Brain microvascular endothelial cell (primary cell): ENCODE data around the gene KIAA2012.

Experiments used
- DNase-seq: peaks from one replicate; pipeline ENCODE4 v3.0.0-alpha.2; 2020
- H3K27ac ChIP-seq: fragments of 250-450 bp; sonication (Bioruptor Pico); 2 replicates; pipeline ENCODE4 v1.5.1; 2020; ENCODE audit warnings: mild to moderate bottlenecking, moderate library complexity
- H3K27me3 ChIP-seq: fragments of 250-450 bp; sonication (Bioruptor Pico); replicated peaks from 2 replicates; pipeline ENCODE4 v1.5.1; 2020; ENCODE audit warnings: mild to moderate bottlenecking
- H3K36me3 ChIP-seq: fragments of 250-450 bp; sonication (Bioruptor Pico); replicated peaks from 2 replicates; pipeline ENCODE4 v1.5.1; 2020; ENCODE audit warnings: mild to moderate bottlenecking
- H3K4me3 ChIP-seq: 2 replicates; pipeline ENCODE4 v1.5.1; 2011; ENCODE audit warnings: low read depth, mild to moderate bottlenecking, control low read depth, low read length, moderate library complexity
- in situ Hi-C: cut with HindIII; loops from 2 replicates; pipeline ENCODE4 v1.10.0; 2017; ENCODE audit warnings: low sequenced_read_pairs, low pct_ligation_motif_present
- TF ChIP-seq, protein P1 (sequence below): IDR thresholded peaks from 2 replicates; pipeline ENCODE4 v1.5.1; 2011; ENCODE audit warnings: low read depth, mild to moderate bottlenecking, moderate library complexity, low read length, control low read depth, inconsistent platforms; ENCODE audit errors: missing control alignments

KIAA2012 gene

DNA sequence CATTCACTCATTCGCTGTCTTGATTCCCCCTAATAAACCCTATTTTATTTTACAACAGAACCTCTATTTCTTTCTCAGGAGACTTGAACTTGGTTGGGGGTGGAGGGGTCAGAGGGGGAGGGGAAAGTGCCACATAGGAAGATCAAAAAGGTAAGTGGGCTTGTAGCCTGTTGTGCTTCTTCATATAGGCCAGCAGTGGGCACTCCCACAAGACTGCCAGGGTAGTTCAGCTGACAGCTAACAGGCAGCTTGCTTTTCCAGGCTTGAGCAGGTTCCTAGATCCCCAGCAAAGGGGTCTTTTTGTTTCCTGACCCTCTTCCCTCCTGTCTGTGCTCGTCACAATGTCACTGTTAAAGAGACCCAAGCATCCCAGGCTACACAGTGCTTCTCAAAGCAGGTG, 829 bp upstream of the KIAA2012 start:
- Histone ChIP-seq H3K27me3 (no peaks in the 10 kb centered on the region), H3K27ac (no peak overlapping the region), H3K36me3 (no peaks in the 10 kb centered on the region), H3K4me3 (no peak overlapping the region)
- TF ChIP-seq, protein P1, sequence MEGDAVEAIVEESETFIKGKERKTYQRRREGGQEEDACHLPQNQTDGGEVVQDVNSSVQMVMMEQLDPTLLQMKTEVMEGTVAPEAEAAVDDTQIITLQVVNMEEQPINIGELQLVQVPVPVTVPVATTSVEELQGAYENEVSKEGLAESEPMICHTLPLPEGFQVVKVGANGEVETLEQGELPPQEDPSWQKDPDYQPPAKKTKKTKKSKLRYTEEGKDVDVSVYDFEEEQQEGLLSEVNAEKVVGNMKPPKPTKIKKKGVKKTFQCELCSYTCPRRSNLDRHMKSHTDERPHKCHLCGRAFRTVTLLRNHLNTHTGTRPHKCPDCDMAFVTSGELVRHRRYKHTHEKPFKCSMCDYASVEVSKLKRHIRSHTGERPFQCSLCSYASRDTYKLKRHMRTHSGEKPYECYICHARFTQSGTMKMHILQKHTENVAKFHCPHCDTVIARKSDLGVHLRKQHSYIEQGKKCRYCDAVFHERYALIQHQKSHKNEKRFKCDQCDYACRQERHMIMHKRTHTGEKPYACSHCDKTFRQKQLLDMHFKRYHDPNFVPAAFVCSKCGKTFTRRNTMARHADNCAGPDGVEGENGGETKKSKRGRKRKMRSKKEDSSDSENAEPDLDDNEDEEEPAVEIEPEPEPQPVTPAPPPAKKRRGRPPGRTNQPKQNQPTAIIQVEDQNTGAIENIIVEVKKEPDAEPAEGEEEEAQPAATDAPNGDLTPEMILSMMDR: peak; percentile 49
- in situ Hi-C loops: no loop called here
- DNase-seq: no peak

DNA sequence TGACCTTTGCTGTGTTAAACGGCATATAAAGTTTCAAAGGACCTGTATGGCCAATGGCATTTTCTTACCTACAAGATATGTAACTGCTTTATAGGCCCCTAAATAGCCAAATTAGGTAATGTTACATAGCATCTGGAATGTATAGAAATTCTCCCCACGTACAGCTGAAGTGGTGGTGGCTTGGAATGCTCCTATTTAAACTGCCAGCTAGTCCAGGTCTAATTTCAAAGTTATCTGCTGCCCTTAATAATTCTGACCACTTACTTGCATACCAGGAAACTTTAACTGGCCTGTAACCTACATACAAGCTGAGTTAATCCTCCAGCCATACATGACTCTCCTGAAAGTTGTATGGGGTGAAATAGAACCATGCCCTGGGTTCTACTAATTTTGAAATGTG, 1.3 kb downstream of the KIAA2012 start:
- Histone ChIP-seq H3K27ac (no peak overlapping the region), H3K4me3 (no peak overlapping the region), H3K27me3 (no peaks in the 10 kb centered on the region), H3K36me3 (no peaks in the 10 kb centered on the region)
- DNase-seq: no peak
- TF ChIP-seq, protein P1: no peak
- in situ Hi-C loops: no loop called here

DNA sequence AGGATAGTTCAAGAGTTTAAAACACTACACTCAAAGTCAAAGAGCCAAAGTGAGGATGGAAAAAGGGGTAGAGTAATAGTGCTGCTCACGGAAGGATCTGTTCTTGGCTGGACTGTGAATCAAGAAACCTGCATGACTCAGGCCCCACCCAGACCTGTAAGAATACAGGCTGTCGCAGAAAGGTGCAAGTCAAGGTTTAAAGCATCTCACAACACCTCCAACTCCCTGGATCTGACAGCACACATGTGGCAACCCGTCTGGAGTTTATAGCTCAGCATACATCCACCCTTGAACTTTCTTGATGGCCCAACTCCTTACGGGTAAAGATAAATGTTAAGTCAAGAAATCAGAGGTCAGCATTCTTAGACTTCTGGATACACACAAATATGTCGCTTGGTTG, 6.3 kb downstream of the KIAA2012 start:
- TF ChIP-seq, protein P1: no peak
- no peak for DNase-seq
- Histone ChIP-seq H3K27me3 (no peaks in the 10 kb centered on the region), H3K36me3 (no peaks in the 10 kb centered on the region), H3K27ac (no peak overlapping the region), H3K4me3 (no peak overlapping the region)
- in situ Hi-C loops: no loop called here

DNA sequence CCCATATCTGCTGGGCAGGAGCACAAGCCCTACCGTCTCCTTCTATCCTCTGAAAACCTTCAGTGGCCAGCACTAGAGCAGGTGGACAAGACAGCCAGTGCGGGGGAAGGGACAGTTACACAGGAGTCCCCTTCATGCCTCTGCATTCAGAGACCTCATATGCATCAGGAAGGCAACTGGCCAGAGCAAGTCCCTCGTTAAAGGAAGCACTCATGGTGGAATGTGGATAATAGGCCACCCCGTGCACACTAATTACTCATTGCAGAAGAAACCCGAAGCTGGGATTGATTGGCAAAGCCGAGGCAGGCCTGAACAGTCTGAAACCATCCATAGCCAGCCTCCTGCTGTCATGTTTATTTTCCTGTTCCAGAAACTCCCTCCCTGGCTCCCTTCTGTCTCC, 11.2 kb downstream of the KIAA2012 start:
- no peaks in the 10 kb centered on the region for H3K27me3 ChIP-seq

DNA sequence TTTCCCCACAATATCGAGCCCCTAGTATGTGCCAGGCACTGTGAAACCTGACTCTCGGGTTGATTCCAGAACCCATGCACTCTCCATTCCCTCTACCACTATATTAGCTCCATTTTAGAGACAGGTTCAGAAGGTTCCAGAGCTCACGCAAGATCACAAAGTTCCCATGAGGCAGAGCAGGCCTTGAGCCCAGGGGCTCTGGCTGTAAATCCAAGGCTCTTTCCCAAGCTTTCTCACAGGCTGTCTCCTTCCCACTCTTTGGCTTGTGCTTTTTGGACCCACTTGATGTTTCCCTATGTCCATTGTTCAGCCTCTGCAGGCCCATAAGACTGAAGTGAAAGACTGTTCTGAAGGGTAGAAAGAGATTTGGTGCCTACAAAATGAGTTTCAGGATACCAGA, 15.7 kb downstream of the KIAA2012 start:
- in situ Hi-C loops: no loop called here
- no peak overlapping the region for H3K27ac ChIP-seq

More for the DNA sequence above, 11.2 kb downstream of the KIAA2012 start:
- Histone ChIP-seq H3K27ac (no peak overlapping the region), H3K36me3 (no peaks in the 10 kb centered on the region), H3K4me3 (no peak overlapping the region)
- no peak for DNase-seq
- TF ChIP-seq, protein P1: no peak
- in situ Hi-C loops: no loop called here

DNA sequence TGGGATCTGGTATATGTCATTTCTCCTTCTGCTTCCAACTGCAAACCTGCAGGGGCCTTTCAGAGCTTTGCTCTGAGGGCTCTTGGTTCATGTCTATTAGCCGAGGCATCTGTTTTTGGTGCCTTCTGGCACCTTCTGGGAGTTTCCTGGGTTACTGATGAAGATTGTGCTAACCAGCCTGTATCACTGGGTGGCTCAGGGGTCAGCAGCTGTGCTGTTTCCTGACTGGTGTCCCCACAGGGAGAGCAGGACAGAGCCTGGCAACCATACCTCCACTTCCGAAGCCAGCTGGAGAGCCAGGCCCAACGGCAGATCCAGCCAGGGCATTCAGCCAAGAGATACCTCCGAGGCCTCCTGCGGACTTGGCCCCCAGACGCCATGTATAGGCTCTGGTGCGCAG, 17.5 kb downstream of the KIAA2012 start:
- no peaks in the 10 kb centered on the region for H3K27me3 ChIP-seq
- in situ Hi-C loops: no loop called here
- H3K4me3 ChIP-seq: no peak overlapping the region
- no peaks in the 10 kb centered on the region for H3K36me3 ChIP-seq
- no peak for DNase-seq
- TF ChIP-seq, protein P1: no peak
- no peak overlapping the region for H3K27ac ChIP-seq

More for the DNA sequence above, 15.7 kb downstream of the KIAA2012 start:
- Histone ChIP-seq H3K36me3 (no peaks in the 10 kb centered on the region), H3K27me3 (no peaks in the 10 kb centered on the region), H3K4me3 (no peak overlapping the region)
- DNase-seq: no peak
- TF ChIP-seq, protein P1: no peak
